Right forelimb (tissue), 1 donor: ENCODE measurements around the gene DEFB113.
"Not testable (repeated sequence)": the region's sequence is repeated elsewhere in the genome, so short reads cannot be mapped to it uniquely, and the experiment has no call there.

Source experiments
- DNase-seq: peaks from one replicate; pipeline ENCODE4 v3.0.0-alpha.2; 2018

DEFB113 gene

GRCh38 chr6:49969605-49970004 lies at the start of gene DEFB113:
TSS of gene DEFB113 (minus strand) at chr6:49969625. CDS start at chr6:49969625, 0 bp downstream.
- DNase-seq, result no peak

GRCh38 chr6:50007819-50008218 lies 38.4 kb upstream of the DEFB113 start:
- no peak for DNase-seq

GRCh38 chr6:50003139-50003538 lies 33.7 kb upstream of the DEFB113 start:
- DNase-seq, result no peak

- DNase-seq, result no peak
These were observed 25.9 kb upstream of the DEFB113 start for GRCh38 chr6:49995278-49995677.

GRCh38 chr6:49988900-49989299 lies 19.5 kb upstream of the DEFB113 start:
- DNase-seq, result no peak

GRCh38 chr6:49987749-49988148 lies 18.3 kb upstream of the DEFB113 start:
- no peak for DNase-seq

- no peak for DNase-seq
These were observed 17.1 kb upstream of the DEFB113 start for GRCh38 chr6:49986551-49986950.

GRCh38 chr6:49982046-49982445 lies 12.6 kb upstream of the DEFB113 start:
- no peak for DNase-seq

- no peak for DNase-seq
These were observed 11.5 kb upstream of the DEFB113 start for GRCh38 chr6:49980898-49981297.

- DNase-seq, result no peak
These were observed 10.2 kb upstream of the DEFB113 start for GRCh38 chr6:49979584-49979983.

GRCh38 chr6:49978332-49979226 lies 9.2 kb upstream of the DEFB113 start:
- DNase-seq, result no peak

- DNase-seq, result no peak
These were observed 2.6 kb downstream of the DEFB113 start for GRCh38 chr6:49966823-49967222.

- no peak for DNase-seq
These were observed 3.1 kb downstream of the DEFB113 start for GRCh38 chr6:49966334-49966733.

GRCh38 chr6:49964064-49964463 lies 5.4 kb downstream of the DEFB113 start, which contains the start of gene DEFB114:
TSS of gene DEFB114 (minus strand) at chr6:49964164. CDS start at chr6:49964105, 59 bp downstream.
- DNase-seq, result no peak

GRCh38 chr6:49958180-49958579 lies 11.2 kb downstream of the DEFB113 start:
- DNase-seq, result no peak

GRCh38 chr6:49955847-49956246 lies 13.6 kb downstream of the DEFB113 start:
- DNase-seq, result no peak

GRCh38 chr6:49951926-49952325 lies 17.5 kb downstream of the DEFB113 start:
- no peak for DNase-seq

- DNase-seq, result no peak
These were observed 19.0 kb downstream of the DEFB113 start for GRCh38 chr6:49950415-49950751.

GRCh38 chr6:49949062-49949461 lies 20.4 kb downstream of the DEFB113 start:
- no peak for DNase-seq

GRCh38 chr6:49946835-49947234 lies 22.6 kb downstream of the DEFB113 start:
- DNase-seq, result no peak

- not testable (repeated sequence) for DNase-seq
These were observed 25.4 kb downstream of the DEFB113 start for GRCh38 chr6:49944068-49944467.

GRCh38 chr6:49939993-49940498 lies 29.4 kb downstream of the DEFB113 start:
- no peak for DNase-seq

- DNase-seq, result no peak
These were observed 31.6 kb downstream of the DEFB113 start for GRCh38 chr6:49937811-49938210.

- DNase-seq, result no peak
These were observed 32.4 kb downstream of the DEFB113 start for GRCh38 chr6:49937017-49937416.

GRCh38 chr6:49935387-49935786 lies 34.0 kb downstream of the DEFB113 start:
- no peak for DNase-seq
